Large intestine (tissue), 1 donor: Measurements from ENCODE around the gene LXN. TPM values are rescaled to one million over a fixed set of nuclear protein-coding genes. Genes with fewer than 3 reads are reported as not detected.

Experiments used
- polyA plus RNA-seq: library from polyadenylated mRNA; unstranded; fragments of 120-200 nt; gene quantifications from one replicate; pipeline ENCODE4 v1.2.1, GENCODE V29; 2013

The LXN gene
- polyA plus RNA-seq, 1 donor = 45.7 TPM

Other genes with a start within 250 kb of the LXN start
- gene MLF1, start 101.5 kb downstream of the LXN start, polyA plus RNA-seq = 12.5 TPM
- gene GFM1, start 28.1 kb downstream of the LXN start, polyA plus RNA-seq = 41.8 TPM
- 111 TPM for gene RARRES1, start 59.8 kb upstream of the LXN start, polyA plus RNA-seq
- 55.9 TPM for gene MFSD1, start 129.4 kb upstream of the LXN start, polyA plus RNA-seq